Brain microvascular endothelial cell (primary cell): ENCODE measurements around the gene RSPH1.

Experiments used
- DNase-seq: peaks from one replicate; pipeline ENCODE4 v3.0.0-alpha.2; 2020
- H3K27ac ChIP-seq: fragments of 250-450 bp; sonication (Bioruptor Pico); 2 replicates; pipeline ENCODE4 v1.5.1; 2020; ENCODE audit warnings: mild to moderate bottlenecking, moderate library complexity
- H3K27me3 ChIP-seq: fragments of 250-450 bp; sonication (Bioruptor Pico); replicated peaks from 2 replicates; pipeline ENCODE4 v1.5.1; 2020; ENCODE audit warnings: mild to moderate bottlenecking
- H3K36me3 ChIP-seq: fragments of 250-450 bp; sonication (Bioruptor Pico); replicated peaks from 2 replicates; pipeline ENCODE4 v1.5.1; 2020; ENCODE audit warnings: mild to moderate bottlenecking
- H3K4me3 ChIP-seq: 2 replicates; pipeline ENCODE4 v1.5.1; 2011; ENCODE audit warnings: low read depth, mild to moderate bottlenecking, control low read depth, low read length, moderate library complexity
- CTCF ChIP-seq: IDR thresholded peaks from 2 replicates; pipeline ENCODE4 v1.5.1; 2011; ENCODE audit warnings: low read depth, mild to moderate bottlenecking, moderate library complexity, low read length, control low read depth, inconsistent platforms; ENCODE audit errors: missing control alignments
- in situ Hi-C: cut with HindIII; loops from 2 replicates; pipeline ENCODE4 v1.10.0; 2017; ENCODE audit warnings: low sequenced_read_pairs, low pct_ligation_motif_present

RSPH1 gene

DNA sequence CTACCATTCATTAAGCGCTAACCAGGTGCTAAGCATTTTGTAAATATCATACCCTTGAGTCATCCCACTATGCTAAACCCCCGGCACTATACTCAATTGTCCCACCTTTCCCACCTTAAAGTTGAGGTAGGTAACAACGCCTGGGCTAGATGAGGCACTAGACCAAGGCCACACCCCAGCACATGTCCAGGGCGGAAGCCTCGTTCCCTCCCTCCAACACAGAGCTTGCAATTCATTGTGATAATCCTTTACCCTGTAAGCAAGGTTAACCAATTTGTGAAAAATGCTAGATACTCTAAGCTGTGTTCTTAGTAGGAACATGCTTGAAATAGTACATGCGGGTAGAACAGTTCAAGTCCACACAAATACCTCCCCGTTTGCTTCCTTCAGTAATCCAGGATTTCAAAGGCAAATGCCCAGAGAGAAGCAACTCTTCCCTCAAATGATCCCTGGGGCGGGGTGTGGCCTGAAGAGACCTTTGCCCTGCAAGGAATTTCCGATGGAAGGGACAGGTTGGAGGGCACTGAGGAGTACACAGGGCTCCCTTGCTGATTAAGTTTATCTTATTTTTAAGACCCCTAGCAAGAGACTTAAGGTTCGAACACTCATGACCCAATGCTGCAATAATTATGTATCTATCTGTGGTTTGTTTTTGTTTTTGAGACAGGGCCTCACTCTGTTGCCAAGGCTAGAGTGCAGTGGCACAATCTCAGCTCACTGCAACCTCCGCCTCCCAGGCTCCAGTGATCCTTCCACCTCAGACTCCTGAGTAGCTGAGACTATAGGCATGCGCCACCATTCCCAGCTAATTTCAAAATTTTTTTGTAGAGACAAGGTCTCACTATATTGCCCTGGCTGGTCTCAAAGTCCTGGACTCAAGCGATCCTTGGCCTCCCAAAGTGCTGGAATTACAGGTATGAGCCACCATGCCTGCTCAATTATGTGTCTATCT is 2.6 kb downstream of the RSPH1 start:
- no peak for TF ChIP-seq CTCF
- in situ Hi-C loops: no loop called here
- Histone ChIP-seq H3K27ac (no peak overlapping the region), H3K4me3 (no peak overlapping the region), H3K36me3 (no peaks in the 10 kb centered on the region), H3K27me3 (no peaks in the 10 kb centered on the region)
- no peak for DNase-seq

- H3K36me3 ChIP-seq: no peaks in the 10 kb centered on the region
- H3K4me3 ChIP-seq: no peak overlapping the region
- peaks cover 4% of the 10 kb centered on the region for H3K27me3 ChIP-seq
- TF ChIP-seq CTCF: no peak
- in situ Hi-C loops: no loop called here
- no peak for DNase-seq
- H3K27ac ChIP-seq: no peak overlapping the region
Observed at GRCh38 chr21:42492201-42492600, 3.8 kb downstream of the RSPH1 start.

GRCh38 chr21:42491328-42491727 is 4.7 kb downstream of the RSPH1 start:
- in situ Hi-C loops: no loop called here
- H3K4me3 ChIP-seq: no peak overlapping the region
- no peak for TF ChIP-seq CTCF
- peaks cover 4% of the 10 kb centered on the region for H3K27me3 ChIP-seq
- no peaks in the 10 kb centered on the region for H3K36me3 ChIP-seq
- no peak for DNase-seq
- no peak overlapping the region for H3K27ac ChIP-seq

DNA sequence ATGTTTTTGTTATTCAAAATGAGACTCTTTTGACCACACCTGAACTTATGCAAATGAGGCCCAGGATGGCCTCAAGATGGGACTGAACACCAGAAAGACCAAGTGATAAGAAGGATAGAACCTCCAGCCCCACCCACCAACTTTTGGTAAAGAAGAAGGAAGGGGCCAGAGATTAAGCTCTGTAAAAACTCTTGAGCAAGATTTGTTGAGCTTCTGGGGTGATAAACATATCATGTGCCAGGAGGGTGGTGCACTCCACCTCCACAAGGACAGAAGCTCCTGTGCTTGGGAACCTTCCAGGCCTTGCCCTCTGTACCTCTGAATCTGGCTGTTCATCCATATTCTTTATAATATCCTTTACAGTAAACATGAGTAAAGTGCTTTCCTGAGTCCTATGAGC is 5.3 kb downstream of the RSPH1 start:
- Histone ChIP-seq H3K27ac (no peak overlapping the region), H3K4me3 (no peak overlapping the region), H3K27me3 (peaks cover 4% of the 10 kb centered on the region), H3K36me3 (no peaks in the 10 kb centered on the region)
- in situ Hi-C loops: no loop called here
- TF ChIP-seq CTCF: no peak
- DNase-seq: no peak

GRCh38 chr21:42489991-42490390 is 6.0 kb downstream of the RSPH1 start:
- no peak overlapping the region for H3K27ac ChIP-seq
- DNase-seq: no peak
- no peak for TF ChIP-seq CTCF
- H3K27me3 ChIP-seq: peaks cover 4% of the 10 kb centered on the region
- H3K4me3 ChIP-seq: no peak overlapping the region
- in situ Hi-C loops: no loop called here
- H3K36me3 ChIP-seq: no peaks in the 10 kb centered on the region
